Epidermal melanocyte (primary cell): ENCODE measurements around the gene MORN5.

Source experiments
- DNase-seq: peaks from one replicate; pipeline ENCODE4 v3.0.0; 2011; ENCODE audit warnings: low spot score; ENCODE audit not compliant: insufficient read length

The MORN5 gene

GRCh38 chr9:122228568-122229484 is 69.1 kb downstream of the MORN5 start, which contains the start of gene LHX6:
Gene LHX6 (minus strand): TSS chr9:122228957. CDS start chr9:122228740, 217 bp downstream.
- no peak for DNase-seq

- no peak for DNase-seq
Observed at GRCh38 chr9:122229485-122229837, 69.8 kb downstream of the MORN5 start.

GRCh38 chr9:122232796-122233306 is 73.1 kb downstream of the MORN5 start:
- DNase-seq: no peak

GRCh38 chr9:122234022-122234748 is 74.5 kb downstream of the MORN5 start:
- DNase-seq: no peak

- no peak for DNase-seq
Observed at GRCh38 chr9:122236681-122237080, 77.0 kb downstream of the MORN5 start.

- no peak for DNase-seq
Observed at GRCh38 chr9:122239722-122240121, 80.0 kb downstream of the MORN5 start.

GRCh38 chr9:122244349-122244748 is 84.6 kb downstream of the MORN5 start:
- no peak for DNase-seq

GRCh38 chr9:122246666-122247065 is 87.0 kb downstream of the MORN5 start:
- DNase-seq: no peak

GRCh38 chr9:122248448-122248865 is 88.7 kb downstream of the MORN5 start:
- no peak for DNase-seq
